Measurements from ENCODE around the gene CEACAM21. TPM values are rescaled to one million over a fixed set of nuclear protein-coding genes. Genes with fewer than 3 reads are reported as not detected.

The CEACAM21 gene
- polyA plus RNA-seq, 1 donor = 1.5 TPM

DNA sequence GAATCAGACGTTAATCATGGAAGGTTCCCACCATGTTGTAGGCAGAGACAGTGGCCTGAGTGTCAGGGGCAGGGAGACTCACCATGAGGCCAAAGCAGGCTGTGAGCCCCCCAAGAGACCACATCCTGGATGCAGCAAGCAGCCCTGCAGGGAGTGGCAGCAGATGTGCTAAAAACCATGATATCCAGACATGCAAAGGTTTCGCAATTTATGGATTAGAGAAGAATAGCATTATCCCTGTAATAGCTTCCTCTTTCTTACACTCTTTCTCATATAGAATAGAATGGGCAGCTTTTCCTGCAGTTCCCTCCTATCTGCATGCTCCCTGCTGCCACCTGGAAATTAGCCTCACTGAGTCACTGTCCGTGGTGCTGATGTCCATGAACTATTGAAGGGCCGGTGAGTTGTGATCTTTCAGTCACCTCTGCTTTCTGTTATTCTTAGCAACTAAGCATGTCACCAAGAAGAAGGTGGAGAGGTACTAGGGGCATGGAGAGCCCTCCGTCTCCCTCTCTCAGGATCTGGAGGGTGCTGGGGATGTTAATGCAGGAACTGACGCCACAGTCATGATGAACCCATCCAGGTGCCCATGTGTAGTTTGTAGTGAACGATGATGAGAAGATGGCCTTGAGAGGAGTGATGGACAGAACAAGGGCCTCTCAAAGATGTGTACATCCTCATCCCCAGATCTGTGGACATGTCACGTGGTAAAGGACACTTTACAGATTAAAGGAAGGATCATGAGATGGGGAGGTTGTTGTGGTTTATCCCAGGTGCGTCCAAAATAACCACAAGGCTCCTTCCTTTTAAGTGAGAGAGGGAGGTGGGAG is 41.0 kb downstream of the CEACAM21 start:
- H3K27me3 ChIP-seq (ENCODE audit: control insufficient read depth, insufficient read depth, low read length) = no peaks in the 10 kb centered on the region
- no peak overlapping the region for H3K27ac ChIP-seq (ENCODE audit: low read length)
- DNase-seq = no peak
- H3K4me3 ChIP-seq (ENCODE audit: low read length) = no peak overlapping the region
- H3K9me3 ChIP-seq (ENCODE audit: control insufficient read depth, low read depth, low read length) = no peaks in the 10 kb centered on the region
- H3K36me3 ChIP-seq (ENCODE audit: control insufficient read depth, insufficient read depth, low read length) = no peaks in the 10 kb centered on the region
- H3K4me1 ChIP-seq (ENCODE audit: control insufficient read depth, insufficient read depth, low read length) = no peaks in the 10 kb centered on the region
- 100% methylated on average over 1 of the region's 9 CpGs for WGBS (ENCODE audit: insufficient coverage, low lambda C conversion rate)

DNA sequence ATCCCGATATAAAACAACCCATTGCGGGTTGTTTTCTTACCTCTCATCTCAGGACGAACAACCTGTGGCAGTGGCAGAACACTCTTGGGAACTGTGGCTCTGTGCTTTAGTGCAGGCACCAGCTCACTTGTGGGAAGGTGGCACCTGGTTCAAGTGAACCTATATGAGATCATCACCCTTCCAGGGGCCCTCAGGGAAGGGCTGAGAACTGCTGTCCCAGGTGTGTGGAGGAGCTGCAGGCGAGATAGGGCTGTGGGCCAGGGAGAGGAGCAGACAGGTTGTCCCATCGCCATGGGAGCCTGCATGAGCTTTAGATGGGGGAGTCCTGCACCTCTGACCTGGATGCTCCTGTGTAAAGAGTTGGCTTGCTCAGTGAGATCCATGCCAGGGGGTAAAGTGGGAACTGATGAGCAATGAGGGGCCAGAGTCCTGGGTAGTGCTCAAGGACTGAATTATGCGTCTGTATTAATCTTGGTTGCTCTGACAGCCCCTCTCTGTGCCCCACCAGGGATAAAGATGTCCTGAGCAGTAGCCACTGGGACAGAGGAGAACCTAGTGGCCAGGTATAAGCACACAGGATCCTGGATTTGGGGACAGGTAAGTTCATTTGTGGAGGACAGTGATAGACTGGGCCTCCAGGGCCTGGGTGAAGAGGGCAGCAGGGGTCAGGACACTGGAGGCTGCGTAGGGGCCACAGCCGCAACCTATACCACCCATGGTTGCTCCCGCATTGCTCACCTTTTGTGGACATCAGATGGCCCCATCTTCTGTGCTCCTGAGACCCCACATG is 42.2 kb downstream of the CEACAM21 start:
- Histone ChIP-seq H3K36me3 (ENCODE audit: control insufficient read depth, insufficient read depth, low read length) (no peaks in the 10 kb centered on the region), H3K27me3 (ENCODE audit: control insufficient read depth, insufficient read depth, low read length) (no peaks in the 10 kb centered on the region), H3K27ac (ENCODE audit: low read length) (no peak overlapping the region), H3K4me1 (ENCODE audit: control insufficient read depth, insufficient read depth, low read length) (no peaks in the 10 kb centered on the region), H3K9me3 (ENCODE audit: control insufficient read depth, low read depth, low read length) (no peaks in the 10 kb centered on the region), H3K4me3 (ENCODE audit: low read length) (no peak overlapping the region)
- no CpG with 5 or more reads among the region's 9 CpGs for WGBS (ENCODE audit: insufficient coverage, low lambda C conversion rate)
- no peak for DNase-seq

DNA sequence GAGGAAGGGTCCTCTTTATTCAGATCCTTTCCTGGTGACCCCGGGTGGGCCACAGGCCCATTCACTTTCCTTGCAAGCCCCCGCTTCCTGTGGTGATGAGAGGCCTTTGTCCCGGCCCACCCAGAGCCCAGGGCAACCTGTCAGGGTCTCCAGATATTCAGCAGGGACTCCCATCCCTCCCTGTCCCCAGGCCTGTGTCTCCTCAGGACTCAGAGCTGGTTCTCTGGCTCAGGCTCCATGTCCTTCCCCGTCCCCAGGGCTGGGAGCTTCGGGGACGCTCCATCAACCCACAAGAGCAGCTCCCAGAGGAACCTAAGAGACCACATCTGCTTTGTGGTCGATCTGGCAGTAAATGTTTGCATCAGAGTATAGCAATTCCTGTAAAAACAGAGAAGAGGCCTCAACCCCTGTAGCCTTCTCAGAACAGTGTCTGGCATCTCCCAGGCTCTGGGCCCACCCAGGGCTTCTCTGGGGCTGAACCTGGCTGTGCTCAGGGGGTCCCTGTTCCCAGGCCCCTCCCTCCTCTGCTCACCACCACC is 43.1 kb downstream of the CEACAM21 start:
- Histone ChIP-seq H3K27ac (ENCODE audit: low read length) (no peak overlapping the region), H3K9me3 (ENCODE audit: control insufficient read depth, low read depth, low read length) (no peaks in the 10 kb centered on the region), H3K36me3 (ENCODE audit: control insufficient read depth, insufficient read depth, low read length) (no peaks in the 10 kb centered on the region), H3K27me3 (ENCODE audit: control insufficient read depth, insufficient read depth, low read length) (no peaks in the 10 kb centered on the region), H3K4me3 (ENCODE audit: low read length) (no peak overlapping the region), H3K4me1 (ENCODE audit: control insufficient read depth, insufficient read depth, low read length) (no peaks in the 10 kb centered on the region)
- WGBS (ENCODE audit: insufficient coverage, low lambda C conversion rate) = no CpG with 5 or more reads among the region's 7 CpGs
- no peak for DNase-seq

DNA sequence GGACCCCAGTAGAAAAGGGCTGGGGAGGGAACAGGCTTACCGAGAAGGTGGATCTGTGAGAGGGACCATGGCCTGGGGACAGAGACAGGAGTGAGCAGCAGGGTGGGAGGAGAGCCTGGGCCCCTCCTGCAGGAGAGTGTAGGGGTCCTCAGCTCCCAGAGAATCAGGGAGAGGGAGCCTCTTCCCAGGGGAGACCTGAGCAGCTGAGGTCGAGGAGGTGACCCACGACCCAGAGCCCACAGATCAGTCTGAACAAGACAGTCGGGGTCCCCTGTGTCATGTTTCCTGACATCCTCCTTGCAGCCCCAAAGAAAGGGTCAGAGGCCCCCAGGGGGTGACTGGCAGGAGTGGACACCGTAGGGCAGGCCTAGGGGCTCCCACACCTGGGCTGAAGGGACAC is 44.2 kb downstream of the CEACAM21 start:
- H3K9me3 ChIP-seq (ENCODE audit: control insufficient read depth, low read depth, low read length) = no peaks in the 10 kb centered on the region
- no peaks in the 10 kb centered on the region for H3K36me3 ChIP-seq (ENCODE audit: control insufficient read depth, insufficient read depth, low read length)
- H3K4me1 ChIP-seq (ENCODE audit: control insufficient read depth, insufficient read depth, low read length) = no peaks in the 10 kb centered on the region
- DNase-seq = no peak
- H3K27ac ChIP-seq (ENCODE audit: low read length) = no peak overlapping the region
- no CpG with 5 or more reads among the region's 5 CpGs for WGBS (ENCODE audit: insufficient coverage, low lambda C conversion rate)
- H3K27me3 ChIP-seq (ENCODE audit: control insufficient read depth, insufficient read depth, low read length) = no peaks in the 10 kb centered on the region
- H3K4me3 ChIP-seq (ENCODE audit: low read length) = no peak overlapping the region

DNA sequence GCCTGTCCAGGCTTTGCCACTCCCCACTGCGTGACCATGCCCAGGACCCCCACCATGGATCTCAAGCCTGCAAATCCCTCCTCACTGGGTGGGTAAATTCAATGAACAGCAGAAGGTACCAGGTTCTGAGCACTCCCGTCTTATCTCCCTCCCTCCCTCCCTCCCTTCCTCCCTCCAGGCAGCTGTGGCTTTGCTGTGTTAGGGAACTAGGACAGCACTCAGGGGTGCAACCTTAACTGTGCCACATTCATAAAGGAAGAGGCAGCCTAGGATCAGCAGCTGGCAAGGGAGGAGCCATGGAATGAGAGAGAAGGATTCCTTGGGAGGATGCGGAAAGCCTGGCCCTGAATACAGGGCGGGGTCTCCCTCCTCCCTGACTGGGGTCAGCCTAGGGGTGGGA is 45.3 kb downstream of the CEACAM21 start:
- no CpG with 5 or more reads among the region's 4 CpGs for WGBS (ENCODE audit: insufficient coverage, low lambda C conversion rate)
- Histone ChIP-seq H3K4me1 (ENCODE audit: control insufficient read depth, insufficient read depth, low read length) (no peaks in the 10 kb centered on the region), H3K27ac (ENCODE audit: low read length) (no peak overlapping the region), H3K9me3 (ENCODE audit: control insufficient read depth, low read depth, low read length) (no peaks in the 10 kb centered on the region), H3K36me3 (ENCODE audit: control insufficient read depth, insufficient read depth, low read length) (no peaks in the 10 kb centered on the region), H3K4me3 (ENCODE audit: low read length) (no peak overlapping the region), H3K27me3 (ENCODE audit: control insufficient read depth, insufficient read depth, low read length) (no peaks in the 10 kb centered on the region)
- DNase-seq = no peak

DNA sequence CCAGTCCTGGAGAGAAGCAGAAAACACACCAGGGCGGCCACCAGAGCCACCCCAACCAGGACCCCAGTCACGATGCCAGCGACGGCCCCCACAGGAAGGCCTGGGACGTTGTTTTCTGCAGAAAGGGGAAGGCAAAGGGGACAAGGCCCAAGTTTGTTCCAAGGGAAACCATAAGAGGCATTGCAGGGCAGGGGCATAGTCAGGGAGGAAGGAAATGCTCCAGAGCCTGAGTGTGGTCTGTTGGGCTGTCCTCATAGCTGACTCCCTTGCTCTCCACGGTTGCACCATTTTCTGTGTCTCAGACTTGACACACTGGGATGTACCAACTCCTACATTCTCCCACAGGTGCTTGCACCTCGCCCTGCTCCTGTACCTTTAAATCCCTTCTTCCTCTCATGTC is 45.7 kb downstream of the CEACAM21 start:
- Histone ChIP-seq H3K9me3 (ENCODE audit: control insufficient read depth, low read depth, low read length) (no peaks in the 10 kb centered on the region), H3K27me3 (ENCODE audit: control insufficient read depth, insufficient read depth, low read length) (no peaks in the 10 kb centered on the region), H3K4me1 (ENCODE audit: control insufficient read depth, insufficient read depth, low read length) (no peaks in the 10 kb centered on the region), H3K36me3 (ENCODE audit: control insufficient read depth, insufficient read depth, low read length) (no peaks in the 10 kb centered on the region), H3K27ac (ENCODE audit: low read length) (no peak overlapping the region), H3K4me3 (ENCODE audit: low read length) (no peak overlapping the region)
- no peak for DNase-seq
- WGBS (ENCODE audit: insufficient coverage, low lambda C conversion rate) = 81% methylated on average over 2 of the region's 7 CpGs

DNA sequence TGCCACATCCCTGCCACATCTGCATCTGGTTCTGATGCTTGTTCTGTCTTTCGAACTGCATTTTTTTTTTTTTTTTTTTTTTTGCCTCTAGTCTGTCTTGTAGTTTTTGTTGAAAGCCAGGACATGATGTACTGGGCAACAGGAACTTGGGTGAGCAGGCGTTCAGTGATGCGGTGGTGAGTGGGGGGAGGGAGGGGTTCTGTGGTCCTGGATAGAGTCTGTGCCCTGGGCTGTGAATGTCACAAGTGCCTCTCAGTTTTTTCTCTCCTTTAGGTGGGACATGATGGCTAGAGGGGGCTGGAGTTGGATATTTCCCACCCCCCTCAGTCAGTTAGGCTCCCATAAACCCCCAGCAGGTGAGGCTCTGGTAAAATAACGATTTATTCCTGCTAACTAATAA is 47.4 kb downstream of the CEACAM21 start:
- no peaks in the 10 kb centered on the region for H3K9me3 ChIP-seq (ENCODE audit: control insufficient read depth, low read depth, low read length)
- WGBS (ENCODE audit: insufficient coverage, low lambda C conversion rate) = 48% methylated on average over 3 of the region's 4 CpGs
- H3K36me3 ChIP-seq (ENCODE audit: control insufficient read depth, insufficient read depth, low read length) = no peaks in the 10 kb centered on the region
- H3K4me1 ChIP-seq (ENCODE audit: control insufficient read depth, insufficient read depth, low read length) = no peaks in the 10 kb centered on the region
- no peak overlapping the region for H3K4me3 ChIP-seq (ENCODE audit: low read length)
- H3K27ac ChIP-seq (ENCODE audit: low read length) = no peak overlapping the region
- DNase-seq = no peak
- H3K27me3 ChIP-seq (ENCODE audit: control insufficient read depth, insufficient read depth, low read length) = no peaks in the 10 kb centered on the region

DNA sequence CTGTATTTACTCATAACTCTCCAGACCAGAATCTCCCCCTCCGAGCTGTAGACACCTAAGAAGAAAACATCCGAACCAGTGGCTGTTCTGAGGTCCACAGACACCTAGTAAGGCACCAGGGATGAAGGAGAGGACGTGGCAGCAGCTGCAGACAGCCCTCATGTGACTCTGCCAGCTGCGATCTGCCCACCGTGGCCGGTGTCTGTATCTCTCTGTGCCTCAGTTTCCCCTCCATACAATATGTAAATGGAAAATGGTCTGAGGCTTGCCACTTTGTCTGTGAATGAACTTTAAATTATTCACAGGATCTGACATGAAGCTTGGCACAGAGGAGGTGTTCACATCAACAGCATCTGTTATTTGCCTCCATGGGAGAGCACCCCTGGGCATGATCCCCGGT is 48.5 kb downstream of the CEACAM21 start:
- H3K4me1 ChIP-seq (ENCODE audit: control insufficient read depth, insufficient read depth, low read length) = no peaks in the 10 kb centered on the region
- H3K4me3 ChIP-seq (ENCODE audit: low read length) = no peak overlapping the region
- H3K27ac ChIP-seq (ENCODE audit: low read length) = no peak overlapping the region
- H3K27me3 ChIP-seq (ENCODE audit: control insufficient read depth, insufficient read depth, low read length) = no peaks in the 10 kb centered on the region
- no peaks in the 10 kb centered on the region for H3K36me3 ChIP-seq (ENCODE audit: control insufficient read depth, insufficient read depth, low read length)
- no peaks in the 10 kb centered on the region for H3K9me3 ChIP-seq (ENCODE audit: control insufficient read depth, low read depth, low read length)
- WGBS (ENCODE audit: insufficient coverage, low lambda C conversion rate) = 80% methylated on average over 1 of the region's 7 CpGs
- no peak for DNase-seq

DNA sequence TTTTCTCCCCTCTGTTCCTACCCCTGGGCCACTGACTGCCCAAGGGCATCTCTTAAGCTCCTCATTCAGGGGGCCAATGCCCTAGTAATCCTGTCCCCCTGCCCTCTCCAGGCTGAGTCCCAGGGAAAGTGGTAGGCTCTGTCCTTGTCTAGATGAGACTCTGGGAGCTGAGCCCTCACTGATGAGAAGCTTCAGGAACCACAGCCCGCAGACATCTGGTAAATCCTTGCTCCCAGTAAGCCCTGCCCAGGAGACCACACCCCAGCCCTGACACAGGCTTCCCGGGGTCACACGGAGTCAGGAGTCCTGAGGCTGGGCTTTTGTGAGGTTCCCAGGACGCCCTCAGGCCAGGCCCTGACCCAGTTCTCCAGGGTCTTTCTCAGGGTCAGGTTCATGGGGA is 49.0 kb downstream of the CEACAM21 start:
- H3K4me1 ChIP-seq (ENCODE audit: control insufficient read depth, insufficient read depth, low read length) = no peaks in the 10 kb centered on the region
- no CpG with 5 or more reads among the region's 4 CpGs for WGBS (ENCODE audit: insufficient coverage, low lambda C conversion rate)
- H3K4me3 ChIP-seq (ENCODE audit: low read length) = no peak overlapping the region
- no peak for DNase-seq
- no peaks in the 10 kb centered on the region for H3K9me3 ChIP-seq (ENCODE audit: control insufficient read depth, low read depth, low read length)
- no peak overlapping the region for H3K27ac ChIP-seq (ENCODE audit: low read length)
- no peaks in the 10 kb centered on the region for H3K36me3 ChIP-seq (ENCODE audit: control insufficient read depth, insufficient read depth, low read length)
- H3K27me3 ChIP-seq (ENCODE audit: control insufficient read depth, insufficient read depth, low read length) = no peaks in the 10 kb centered on the region

DNA sequence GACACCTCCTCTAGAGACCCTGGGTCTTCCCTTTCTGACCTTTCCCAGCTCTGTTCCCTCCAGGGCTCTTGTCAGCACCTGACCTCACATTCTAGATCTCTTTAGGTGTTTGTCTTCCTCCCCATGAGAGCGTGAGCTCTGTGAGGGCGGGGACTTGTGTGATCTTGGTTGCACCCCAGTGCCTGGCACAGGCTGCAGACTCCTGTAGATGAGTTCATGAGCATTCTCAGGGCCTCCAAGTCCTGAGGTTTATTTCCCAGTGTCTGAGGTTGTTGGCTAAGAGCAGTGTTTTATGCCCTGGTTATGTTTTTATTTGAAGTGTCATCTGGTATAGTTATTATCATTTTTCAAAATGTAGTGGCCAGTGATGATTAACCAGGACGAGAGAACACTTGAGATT is 50.3 kb downstream of the CEACAM21 start:
- no peak for DNase-seq
- no peak overlapping the region for H3K27ac ChIP-seq (ENCODE audit: low read length)
- no peaks in the 10 kb centered on the region for H3K4me1 ChIP-seq (ENCODE audit: control insufficient read depth, insufficient read depth, low read length)
- H3K27me3 ChIP-seq (ENCODE audit: control insufficient read depth, insufficient read depth, low read length) = no peaks in the 10 kb centered on the region
- H3K9me3 ChIP-seq (ENCODE audit: control insufficient read depth, low read depth, low read length) = peaks cover 4% of the 10 kb centered on the region
- H3K4me3 ChIP-seq (ENCODE audit: low read length) = no peak overlapping the region
- H3K36me3 ChIP-seq (ENCODE audit: control insufficient read depth, insufficient read depth, low read length) = no peaks in the 10 kb centered on the region
- 50% methylated on average over 1 of the region's 3 CpGs for WGBS (ENCODE audit: insufficient coverage, low lambda C conversion rate)

Data from large intestine (tissue), 3 donors.